Neuron (in vitro differentiated cells): Measurements from ENCODE around the gene GJC3.
"Not testable (repeated sequence)": the region's sequence is repeated elsewhere in the genome, so short reads cannot be mapped to it uniquely, and the experiment has no call there.

Experiments
- H2AFZ ChIP-seq: one replicate; pipeline ENCODE4 v1.6.1; 2013; ENCODE audit warnings: low read depth, mild to moderate bottlenecking, inconsistent platforms, low read length, moderate library complexity
- H3K27me3 ChIP-seq: one replicate; pipeline ENCODE4 v1.6.1; 2013; ENCODE audit warnings: low read length; ENCODE audit not compliant: insufficient read depth
- H3K36me3 ChIP-seq: one replicate; pipeline ENCODE4 v1.6.1; 2013; ENCODE audit warnings: low read length; ENCODE audit not compliant: insufficient read depth
- H3K4me1 ChIP-seq: one replicate; pipeline ENCODE4 v1.6.1; 2013; ENCODE audit warnings: low read length; ENCODE audit not compliant: insufficient read depth
- H3K4me3 ChIP-seq: 2 replicates; pipeline ENCODE4 v1.5.1; 2013; ENCODE audit warnings: mild to moderate bottlenecking, low read length, moderate library complexity
- H3K9me3 ChIP-seq: one replicate; pipeline ENCODE4 v1.6.1; 2013; ENCODE audit warnings: low read length

GJC3 gene

DNA sequence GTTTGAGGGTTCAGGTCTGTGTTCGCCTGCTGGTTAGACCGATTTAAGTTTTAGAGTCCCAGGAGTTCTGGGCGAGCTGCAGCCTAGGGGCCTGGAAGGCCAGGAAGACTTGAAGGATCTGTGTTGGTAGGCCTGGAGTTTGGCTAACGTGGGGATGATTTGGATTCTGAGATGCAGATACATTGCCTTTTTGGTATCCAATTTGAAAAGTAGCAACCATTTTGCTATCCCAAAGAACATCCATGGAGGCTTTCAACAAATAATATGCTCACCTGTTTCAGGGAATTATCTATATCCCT, 9.7 kb downstream of the GJC3 start:
- Histone ChIP-seq H3K9me3 (no peaks in the 10 kb centered on the region), H3K4me1 (no peaks in the 10 kb centered on the region), H2AFZ (no peak overlapping the region), H3K4me3 (no peak overlapping the region), H3K27me3 (no peaks in the 10 kb centered on the region), H3K36me3 (no peaks in the 10 kb centered on the region)

DNA sequence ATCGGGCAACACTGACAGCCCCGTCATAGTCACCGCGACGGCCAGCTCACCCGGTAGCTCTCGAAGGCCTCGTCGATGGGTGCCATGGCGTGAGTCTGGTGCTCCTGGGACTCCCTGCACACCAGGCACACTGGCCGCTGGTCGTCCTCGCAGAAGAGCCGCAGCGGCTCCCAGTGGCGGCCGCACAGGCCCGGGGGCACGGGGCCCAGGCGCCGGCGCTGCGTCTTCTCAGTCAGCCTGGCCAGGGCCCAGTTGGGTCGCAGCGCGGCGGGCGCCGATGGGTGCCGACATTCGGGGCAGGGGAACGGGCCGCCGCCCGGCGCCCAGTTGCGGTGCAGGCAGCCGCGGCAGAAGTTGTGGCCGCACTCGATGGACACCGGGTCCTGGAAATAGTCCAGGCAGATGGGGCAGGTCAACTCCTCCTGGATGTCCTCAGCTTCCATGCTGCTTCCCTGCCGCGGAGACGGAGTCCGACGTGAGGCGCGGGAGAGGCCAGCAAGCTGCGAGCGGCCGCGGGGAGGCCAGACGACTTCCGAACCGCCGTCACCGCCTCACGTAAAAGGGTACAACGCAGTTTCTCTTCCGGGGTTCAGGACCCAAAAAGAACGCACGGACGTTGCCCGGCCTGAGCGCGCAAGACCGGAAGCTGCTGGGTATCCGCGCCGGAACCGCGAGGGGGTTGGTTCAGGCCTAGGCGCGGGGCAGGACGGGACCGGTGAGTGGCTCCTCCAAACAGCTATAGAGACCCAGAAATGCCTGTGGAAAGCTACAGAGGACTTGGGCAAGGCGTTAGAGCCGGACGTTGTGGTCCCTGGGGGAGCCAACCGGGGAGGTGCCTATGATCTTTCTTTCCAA, 10.2 kb downstream of the GJC3 start, which contains the start of gene TRIM4:
Gene TRIM4, minus strand, starts transcription at position 572 of the 855 bp plus-strand sequence. Its CDS starts 129 bp downstream, at position 443.
- Histone ChIP-seq H3K4me1 (no peaks in the 10 kb centered on the region), H3K9me3 (no peaks in the 10 kb centered on the region), H3K27me3 (no peaks in the 10 kb centered on the region), H3K4me3 (no peak within 1 kb of the TSS), H3K36me3 (no peaks in the 10 kb centered on the region), H2AFZ (no peak within 1 kb of the TSS)

DNA sequence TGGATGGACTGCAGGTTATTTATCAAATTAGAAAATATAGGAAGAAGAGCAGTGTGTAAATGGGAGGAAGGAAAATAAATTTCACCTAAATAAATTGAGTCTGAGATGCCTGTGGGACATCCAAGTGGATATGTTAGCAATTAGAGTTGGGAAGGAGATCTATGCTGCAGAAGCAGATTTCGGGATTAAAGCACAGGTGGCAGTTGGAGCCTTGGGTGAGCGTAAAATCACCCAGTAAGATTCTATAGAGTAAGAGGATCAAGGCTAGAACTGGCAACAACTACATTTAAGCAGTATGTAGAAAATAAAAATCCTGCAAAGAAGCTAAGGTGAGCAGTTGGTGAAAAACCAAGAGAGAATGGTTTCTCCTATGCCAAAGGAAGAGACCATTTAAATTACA, 18.4 kb downstream of the GJC3 start:
- Histone ChIP-seq H2AFZ (no peak overlapping the region), H3K36me3 (no peaks in the 10 kb centered on the region), H3K4me3 (no peak overlapping the region), H3K27me3 (no peaks in the 10 kb centered on the region), H3K4me1 (no peaks in the 10 kb centered on the region), H3K9me3 (no peaks in the 10 kb centered on the region)

DNA sequence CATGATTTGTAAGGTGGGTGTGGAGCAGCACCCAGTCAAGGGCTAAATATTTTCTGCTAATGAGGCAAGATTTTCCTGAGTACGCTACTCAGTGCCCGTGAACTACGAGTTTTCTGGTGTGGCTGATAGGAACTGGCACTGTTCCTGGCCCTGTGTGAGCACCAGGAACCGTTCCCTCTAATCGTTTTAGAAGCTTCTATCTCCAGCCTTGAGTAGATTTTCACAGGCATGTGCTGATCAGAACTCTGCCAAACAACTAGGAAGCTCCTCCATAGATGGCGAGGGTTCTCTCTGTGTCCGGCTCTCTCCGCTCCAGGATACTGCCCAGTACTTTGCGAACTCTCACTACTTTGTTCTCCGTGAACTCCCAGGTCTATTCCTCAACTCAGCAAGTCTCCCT, 27.8 kb downstream of the GJC3 start:
- H3K4me3 ChIP-seq = no peak overlapping the region
- H2AFZ ChIP-seq = no peak overlapping the region
- no peaks in the 10 kb centered on the region for H3K27me3 ChIP-seq
- H3K36me3 ChIP-seq = no peaks in the 10 kb centered on the region
- H3K9me3 ChIP-seq = no peaks in the 10 kb centered on the region
- no peaks in the 10 kb centered on the region for H3K4me1 ChIP-seq

DNA sequence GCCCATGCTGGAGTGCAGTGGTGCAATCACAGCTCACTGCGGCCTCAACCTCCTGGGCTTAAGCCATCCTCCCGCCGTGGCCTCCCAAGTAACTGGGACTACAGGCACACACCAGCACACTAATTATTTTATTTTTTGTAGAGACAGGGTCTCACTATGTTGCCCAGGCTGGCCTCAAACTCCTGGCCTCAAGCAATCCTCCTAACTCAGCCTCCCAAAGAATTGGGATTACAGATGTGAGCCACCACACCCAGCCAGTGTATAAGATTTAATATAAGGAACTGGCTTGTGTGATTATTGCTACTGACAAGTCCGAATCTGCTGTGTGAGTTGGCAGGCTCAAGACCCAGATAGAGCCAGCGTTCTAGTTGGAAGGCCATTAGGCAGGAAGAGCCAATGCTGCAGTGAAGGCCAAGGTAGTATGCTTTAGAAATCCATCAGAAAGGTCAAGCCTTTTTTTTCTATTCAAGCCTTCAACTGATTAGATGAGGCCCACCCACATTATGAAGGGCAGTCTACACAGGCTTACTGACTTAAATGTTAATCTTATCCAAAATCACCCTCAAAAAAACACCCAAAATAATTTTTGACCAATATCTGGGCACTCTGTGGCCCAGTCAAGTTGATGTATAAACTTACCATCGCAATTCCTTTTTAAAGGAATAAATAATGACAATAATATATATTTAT, 29.4 kb downstream of the GJC3 start:
- no peak overlapping the region for H2AFZ ChIP-seq
- H3K27me3 ChIP-seq = no peaks in the 10 kb centered on the region
- H3K4me1 ChIP-seq = no peaks in the 10 kb centered on the region
- H3K36me3 ChIP-seq = no peaks in the 10 kb centered on the region
- no peaks in the 10 kb centered on the region for H3K9me3 ChIP-seq
- no peak overlapping the region for H3K4me3 ChIP-seq

DNA sequence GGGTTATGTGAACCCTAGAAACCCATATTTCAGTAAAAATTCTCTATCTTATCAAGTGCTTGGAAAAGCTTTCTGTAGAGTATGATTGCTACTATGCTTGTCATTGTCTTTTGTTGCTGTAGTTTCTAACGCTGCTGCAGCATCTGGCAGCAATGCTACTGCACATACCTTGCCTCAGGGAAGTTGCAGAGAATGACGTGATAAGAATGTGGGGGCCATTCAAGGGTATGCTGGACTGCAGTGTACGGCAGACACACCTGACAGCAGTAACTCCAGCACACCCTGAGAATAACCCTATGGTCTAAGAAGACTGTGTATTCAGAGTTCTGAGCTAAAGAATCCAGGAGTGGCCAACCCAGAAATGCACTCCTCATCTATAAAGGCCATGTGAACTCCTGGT, 30.6 kb downstream of the GJC3 start:
- H3K4me1 ChIP-seq = no peaks in the 10 kb centered on the region
- no peak overlapping the region for H2AFZ ChIP-seq
- no peaks in the 10 kb centered on the region for H3K9me3 ChIP-seq
- H3K27me3 ChIP-seq = no peaks in the 10 kb centered on the region
- H3K4me3 ChIP-seq = no peak overlapping the region
- H3K36me3 ChIP-seq = no peaks in the 10 kb centered on the region

DNA sequence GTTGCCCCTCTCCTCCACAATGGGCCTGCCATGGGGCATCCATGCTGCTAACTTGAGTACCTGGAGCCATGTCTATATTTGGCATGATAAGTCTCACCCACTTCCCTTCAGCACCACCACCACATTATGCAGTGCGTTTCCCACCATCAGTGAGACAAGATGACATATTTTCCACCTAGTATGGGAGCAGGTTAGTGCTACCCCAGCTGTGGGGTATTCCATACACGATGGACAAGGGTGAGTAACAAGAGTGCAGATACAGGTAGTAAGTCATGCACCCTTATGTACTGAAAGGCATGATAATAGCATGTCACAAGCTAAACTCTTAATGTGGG, 31.4 kb downstream of the GJC3 start:
- Histone ChIP-seq H3K27me3 (no peaks in the 10 kb centered on the region), H3K36me3 (no peaks in the 10 kb centered on the region), H3K9me3 (no peaks in the 10 kb centered on the region), H3K4me1 (no peaks in the 10 kb centered on the region), H2AFZ (no peak overlapping the region), H3K4me3 (no peak overlapping the region)

DNA sequence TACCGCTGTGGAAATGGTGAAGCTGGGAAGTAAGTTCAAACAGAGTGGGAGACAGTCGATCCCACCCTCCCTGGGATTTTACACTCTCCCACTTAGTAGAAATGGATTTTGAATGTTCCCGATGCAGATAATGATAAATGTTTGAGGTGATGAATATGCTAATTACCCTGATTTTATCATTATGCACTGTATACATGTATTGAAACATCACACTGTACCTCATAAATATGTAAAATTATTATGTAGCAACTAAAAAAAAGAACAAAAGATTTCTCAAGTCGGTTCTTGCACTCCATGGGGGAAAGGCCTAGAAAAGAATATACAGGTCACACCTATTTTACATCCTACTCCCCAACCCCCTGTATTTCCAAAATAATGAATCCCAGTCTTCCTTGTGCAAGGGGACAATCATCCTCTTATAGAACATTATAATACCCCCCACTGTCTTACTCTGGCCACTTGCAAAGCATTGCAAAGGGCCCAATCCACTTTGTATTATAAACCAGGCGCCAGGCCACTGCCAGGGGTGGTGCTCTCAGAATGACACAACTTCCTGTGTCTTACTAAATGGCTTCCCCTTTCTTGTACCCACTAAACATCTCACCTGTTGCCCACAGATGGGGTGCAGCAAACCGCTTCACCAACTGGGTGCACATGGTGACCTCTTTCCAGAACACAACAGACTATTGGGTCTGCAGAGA, 31.9 kb downstream of the GJC3 start:
- Histone ChIP-seq H3K4me1 (no peaks in the 10 kb centered on the region), H3K4me3 (no peak overlapping the region), H3K27me3 (no peaks in the 10 kb centered on the region), H2AFZ (no peak overlapping the region), H3K9me3 (no peaks in the 10 kb centered on the region), H3K36me3 (no peaks in the 10 kb centered on the region)

DNA sequence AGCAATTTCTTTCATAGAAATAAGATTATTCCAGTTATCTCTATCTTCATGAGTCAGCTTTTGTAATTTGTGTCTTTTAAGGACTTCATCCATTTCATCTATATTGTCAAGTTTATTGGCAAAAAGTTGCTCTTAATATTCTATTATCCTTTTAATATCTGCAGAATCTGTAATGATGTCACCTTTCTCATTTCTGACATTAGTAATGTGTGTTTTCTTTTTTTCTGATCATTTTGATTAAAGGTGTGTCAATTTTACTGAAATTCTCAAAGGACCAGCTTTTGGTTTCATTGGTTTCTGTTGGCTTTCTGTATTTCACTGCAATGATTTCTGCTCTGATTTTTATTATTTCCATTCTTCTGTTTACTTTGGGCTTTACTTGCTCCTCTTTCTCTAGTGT, 34.7 kb downstream of the GJC3 start:
- H3K9me3 ChIP-seq = no peaks in the 10 kb centered on the region
- H3K4me3 ChIP-seq = no peak overlapping the region
- H3K27me3 ChIP-seq = no peaks in the 10 kb centered on the region
- H2AFZ ChIP-seq = no peak overlapping the region
- H3K4me1 ChIP-seq = no peaks in the 10 kb centered on the region
- no peaks in the 10 kb centered on the region for H3K36me3 ChIP-seq

DNA sequence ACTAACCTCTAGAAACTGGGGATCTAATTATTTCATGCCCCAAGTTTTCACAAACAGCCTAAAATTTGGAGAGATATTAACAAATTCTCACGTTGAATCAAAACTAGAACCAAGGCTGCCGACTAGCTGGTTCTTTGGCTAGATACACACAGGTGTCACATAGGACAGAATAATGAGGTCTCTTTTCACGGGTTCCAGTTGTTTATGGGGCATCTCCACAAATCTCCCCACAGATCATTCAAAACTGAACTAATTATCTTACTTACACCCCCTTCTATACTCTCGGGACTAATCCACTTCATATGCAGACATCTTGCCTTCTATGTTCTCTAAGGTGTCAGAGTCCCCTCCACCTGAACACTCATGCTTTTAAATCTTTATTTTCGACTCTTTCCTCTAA, 36.1 kb downstream of the GJC3 start:
- H3K4me3 ChIP-seq = no peak overlapping the region
- H3K27me3 ChIP-seq = no peaks in the 10 kb centered on the region
- H3K9me3 ChIP-seq = no peaks in the 10 kb centered on the region
- no peak overlapping the region for H2AFZ ChIP-seq
- H3K36me3 ChIP-seq = no peaks in the 10 kb centered on the region
- no peaks in the 10 kb centered on the region for H3K4me1 ChIP-seq

DNA sequence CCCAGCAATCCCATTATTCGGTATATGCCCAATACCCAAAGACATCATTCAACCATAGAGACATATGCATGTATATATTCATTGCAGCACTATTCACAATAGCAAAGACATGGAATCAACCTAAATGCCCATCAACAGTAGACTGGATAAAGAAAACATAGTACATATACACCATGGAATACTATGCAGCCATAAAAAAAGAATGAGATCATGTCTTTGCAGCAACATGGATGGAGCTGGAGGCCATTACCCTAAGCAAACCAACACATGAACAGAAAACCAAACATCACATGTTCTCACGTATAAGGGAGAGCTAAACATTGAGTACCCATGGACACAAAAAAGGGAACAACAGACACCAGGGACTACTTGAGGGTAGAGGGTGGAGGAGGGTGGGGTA, 39.1 kb downstream of the GJC3 start:
- not testable (repeated sequence) for H3K4me3 ChIP-seq, H3K4me1 ChIP-seq, H3K27me3 ChIP-seq, H2AFZ ChIP-seq, H3K36me3 ChIP-seq, H3K9me3 ChIP-seq

DNA sequence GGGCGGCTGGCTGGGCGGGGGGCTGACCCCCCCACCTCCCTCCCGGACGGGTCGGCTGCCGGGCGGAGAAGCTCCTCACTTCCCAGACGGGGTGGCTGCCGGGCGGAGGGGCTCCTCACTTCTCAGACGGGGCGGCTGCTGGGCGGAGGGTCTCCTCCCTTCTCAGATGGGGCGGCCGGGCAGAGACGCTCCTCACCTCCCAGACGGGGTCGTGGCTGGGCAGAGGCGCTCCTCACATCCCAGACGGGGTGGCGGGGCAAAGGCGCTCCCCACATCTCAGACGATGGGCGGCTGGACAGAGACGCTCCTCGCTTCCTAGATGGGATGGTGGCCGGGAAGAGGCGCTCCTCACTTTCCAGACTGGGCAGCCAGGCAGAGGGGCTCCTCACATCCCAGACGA, 41.1 kb downstream of the GJC3 start:
- not testable (repeated sequence) for H2AFZ ChIP-seq, H3K27me3 ChIP-seq, H3K9me3 ChIP-seq, H3K36me3 ChIP-seq, H3K4me3 ChIP-seq, H3K4me1 ChIP-seq

DNA sequence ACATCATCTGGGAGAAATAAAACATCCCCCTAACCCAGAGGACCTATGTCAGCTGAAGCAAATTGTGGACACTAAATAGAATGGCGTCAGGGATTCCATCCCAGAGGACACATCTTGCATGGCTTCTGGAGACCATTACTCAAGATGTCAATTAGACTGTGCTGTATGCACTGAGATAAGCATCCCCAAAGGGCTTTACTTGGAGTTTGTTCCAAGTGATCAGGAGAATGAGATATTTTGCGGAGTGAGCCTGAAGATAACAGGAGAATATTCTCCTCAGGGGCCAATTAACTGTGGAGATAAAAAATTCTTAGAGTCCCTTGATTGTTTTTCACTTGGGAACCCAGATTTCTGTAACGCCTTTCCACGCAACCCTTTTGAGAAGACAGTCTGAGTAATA, 48.0 kb downstream of the GJC3 start:
- Histone ChIP-seq H3K27me3 (no peaks in the 10 kb centered on the region), H3K9me3 (no peaks in the 10 kb centered on the region), H2AFZ (no peak overlapping the region), H3K36me3 (no peaks in the 10 kb centered on the region), H3K4me1 (no peaks in the 10 kb centered on the region), H3K4me3 (no peak overlapping the region)
